Measurements from ENCODE around the gene SCYGR7.

SCYGR7 gene

DNA sequence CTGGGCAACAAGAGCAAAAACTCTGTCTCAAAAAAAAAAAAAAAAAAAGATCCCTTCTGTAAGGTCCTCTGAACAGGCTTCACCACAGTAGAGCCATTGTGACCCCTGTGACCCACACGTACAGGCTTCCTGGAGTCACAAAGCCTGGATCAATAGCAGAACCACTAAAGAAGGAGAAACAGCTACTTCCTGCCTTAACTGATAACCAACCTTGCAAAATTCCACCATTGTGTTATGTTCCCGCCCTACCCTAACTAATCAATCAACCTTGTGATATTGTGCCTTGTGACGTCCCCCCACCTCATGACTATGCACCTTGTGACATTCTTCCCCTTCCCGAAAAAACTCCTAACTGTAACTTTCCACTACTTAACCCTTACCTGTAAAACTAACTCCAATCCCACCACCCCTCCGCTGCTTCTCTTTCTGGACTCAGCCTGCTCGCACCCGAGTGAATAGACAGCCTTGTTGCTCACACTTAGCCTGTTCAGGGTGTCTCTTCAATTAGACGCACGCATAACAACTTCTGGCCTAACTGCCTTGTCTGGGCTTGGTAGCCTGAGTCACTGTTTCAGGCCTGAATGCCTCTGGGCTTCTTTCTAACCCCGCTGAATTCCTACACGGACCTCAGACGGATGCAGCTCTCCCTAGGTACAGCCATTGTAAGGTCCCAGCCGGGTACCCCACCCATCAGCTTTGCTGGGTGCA is 31.4 kb downstream of the SCYGR7 start:
- DNase-seq (ENCODE audit: low read depth, low spot score), result no peak

DNA sequence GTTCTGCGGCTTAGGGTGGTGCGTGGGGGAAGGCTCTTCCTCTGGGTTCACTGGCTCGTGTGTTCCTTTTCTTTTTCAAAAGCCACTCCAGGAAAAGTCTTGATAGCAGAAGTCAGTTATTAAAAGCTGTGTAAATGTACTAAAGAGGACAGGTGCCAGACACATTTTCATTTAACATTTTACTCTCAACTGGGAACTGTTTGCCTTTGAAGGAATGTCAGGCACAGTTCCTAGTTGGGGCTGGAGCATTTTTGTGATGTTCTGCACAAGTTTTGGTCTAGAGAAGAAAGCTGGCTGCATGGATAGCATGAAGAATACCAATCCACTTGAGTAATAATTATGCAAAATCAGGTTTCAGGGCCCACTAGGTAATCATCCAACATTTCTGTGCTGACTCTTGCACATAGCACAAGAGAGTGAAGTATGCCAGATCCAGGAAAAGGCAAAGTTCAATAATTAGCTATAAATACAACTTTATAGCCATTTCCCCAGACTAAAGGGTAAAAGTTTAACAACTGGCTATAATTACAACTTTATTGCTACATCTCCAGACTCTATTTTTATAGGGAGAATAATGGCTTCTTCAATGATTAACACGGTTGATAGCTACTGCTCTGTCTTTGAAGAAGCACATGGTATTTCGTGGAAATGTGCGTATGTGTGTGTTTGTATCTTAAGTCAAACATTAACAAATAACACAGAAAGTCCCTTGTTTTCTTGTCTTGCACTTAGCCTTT is 33.8 kb downstream of the SCYGR7 start:
- no peak for DNase-seq (ENCODE audit: low read depth, low spot score)

DNA sequence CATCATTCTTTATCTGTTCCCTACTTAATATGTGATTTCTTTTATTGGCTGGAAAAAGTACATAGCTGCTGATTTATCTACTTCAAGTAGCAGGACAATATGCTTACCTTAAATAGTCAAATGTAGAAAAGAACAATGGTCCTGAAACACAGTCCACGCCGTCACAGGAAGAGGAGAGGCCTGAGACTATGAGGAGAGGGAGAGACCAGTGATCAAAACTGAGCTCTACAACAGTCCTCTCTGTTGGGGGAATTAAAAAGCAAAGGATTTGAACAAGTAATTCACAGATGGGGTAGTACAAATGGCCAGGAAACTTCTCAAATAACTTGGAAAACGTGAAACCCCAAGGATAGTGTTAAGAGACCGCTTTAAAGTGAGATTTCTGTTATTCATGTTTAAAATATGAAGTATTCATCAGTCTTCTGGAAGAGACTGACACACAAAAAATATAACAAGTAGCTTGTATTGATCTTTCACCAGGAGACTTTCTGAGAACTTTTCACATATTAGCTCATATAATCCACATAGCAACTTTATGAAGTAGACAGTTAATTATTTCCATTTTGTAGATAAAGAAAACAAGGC is 37.7 kb downstream of the SCYGR7 start:
- DNase-seq (ENCODE audit: low read depth, low spot score), result no peak

DNA sequence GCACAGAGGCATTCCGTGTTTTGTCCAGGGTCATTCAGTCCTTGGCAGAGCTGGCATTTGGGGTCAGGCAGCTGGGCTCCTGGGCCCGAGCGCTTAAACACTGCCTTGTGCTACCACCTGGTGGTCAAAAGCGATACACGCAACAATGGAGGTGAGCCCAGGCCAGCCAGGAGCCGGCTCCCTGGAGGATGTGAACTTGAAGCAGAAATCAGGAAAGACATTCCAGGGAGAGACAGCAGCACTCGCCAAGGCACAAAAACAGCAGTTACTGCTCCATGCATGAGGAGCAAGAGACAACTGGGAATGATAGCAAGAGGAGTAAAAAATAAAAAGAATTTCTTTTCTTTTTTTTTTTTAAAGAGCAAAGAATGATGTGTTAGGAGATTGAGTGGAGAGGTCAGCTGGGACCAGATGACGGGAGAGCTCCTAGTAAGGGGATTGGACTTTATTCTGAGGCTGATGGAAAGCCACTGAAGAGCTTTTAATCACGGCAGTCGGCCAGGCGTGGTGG is 38.3 kb downstream of the SCYGR7 start:
- peak; percentile 26 for DNase-seq (ENCODE audit: low read depth, low spot score)

DNA sequence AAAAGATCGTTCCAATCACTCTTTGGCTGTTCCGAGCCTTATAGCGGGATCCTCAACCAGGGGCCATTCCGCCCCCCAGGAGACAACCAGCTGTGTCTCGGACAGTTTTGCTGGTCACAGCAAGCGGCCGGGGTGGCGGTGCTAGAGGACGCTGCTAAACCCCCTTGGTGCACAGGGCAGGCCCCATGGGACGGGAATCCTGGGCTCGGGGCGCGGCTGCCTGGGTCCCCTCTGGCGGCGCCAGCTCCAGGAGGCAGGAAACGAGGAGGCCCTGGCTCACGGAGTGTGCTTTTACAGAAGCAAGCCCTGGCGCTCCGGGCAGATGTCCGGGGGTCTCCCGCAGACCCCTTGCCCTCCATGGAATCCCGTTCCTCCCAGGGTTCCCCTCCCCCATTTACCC is 39.7 kb downstream of the SCYGR7 start:
- DNase-seq (ENCODE audit: low read depth, low spot score), result no peak

DNA sequence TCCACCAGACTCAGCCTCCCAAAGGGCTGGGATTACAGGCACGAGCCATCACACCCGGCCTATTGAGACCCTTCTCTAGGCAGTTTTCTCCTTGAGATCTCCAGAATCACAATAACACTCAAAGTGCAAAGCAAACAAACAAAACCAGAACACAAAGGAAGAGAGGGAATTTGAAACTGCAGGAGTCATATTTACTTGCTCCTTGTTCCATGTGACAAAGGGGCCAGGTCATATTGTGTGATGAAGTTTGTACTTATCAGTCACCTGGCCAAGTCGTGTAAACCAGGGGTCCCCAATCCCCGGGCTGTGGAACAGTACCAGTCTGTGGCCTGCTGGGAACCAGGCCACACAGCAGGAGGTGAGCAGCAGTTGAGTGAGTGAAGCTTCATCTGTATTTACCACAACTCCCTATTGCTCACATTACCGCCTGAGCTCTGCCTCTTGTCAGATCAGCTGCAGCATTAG is 44.1 kb downstream of the SCYGR7 start:
- DNase-seq (ENCODE audit: low read depth, low spot score), result no peak

DNA sequence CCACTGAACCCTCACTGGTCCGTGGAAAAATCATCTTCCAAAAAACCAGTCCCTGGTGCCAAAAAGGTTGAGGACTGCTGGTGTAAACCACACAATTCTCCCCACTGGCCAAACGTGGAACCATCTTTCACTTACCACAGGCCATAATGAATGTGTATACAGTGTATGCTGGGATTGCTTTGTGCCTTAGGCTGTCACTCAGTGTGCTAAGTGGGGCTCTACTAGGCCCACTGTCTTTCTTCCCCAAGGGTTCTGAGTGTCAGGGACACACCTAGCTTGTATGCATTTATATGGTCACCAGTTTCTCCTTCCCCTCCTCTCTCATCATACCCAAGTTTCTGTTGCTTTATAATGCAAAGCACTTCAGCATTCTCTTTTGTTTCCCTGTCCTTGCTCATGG is 44.8 kb downstream of the SCYGR7 start:
- no peak for DNase-seq (ENCODE audit: low read depth, low spot score)

DNA sequence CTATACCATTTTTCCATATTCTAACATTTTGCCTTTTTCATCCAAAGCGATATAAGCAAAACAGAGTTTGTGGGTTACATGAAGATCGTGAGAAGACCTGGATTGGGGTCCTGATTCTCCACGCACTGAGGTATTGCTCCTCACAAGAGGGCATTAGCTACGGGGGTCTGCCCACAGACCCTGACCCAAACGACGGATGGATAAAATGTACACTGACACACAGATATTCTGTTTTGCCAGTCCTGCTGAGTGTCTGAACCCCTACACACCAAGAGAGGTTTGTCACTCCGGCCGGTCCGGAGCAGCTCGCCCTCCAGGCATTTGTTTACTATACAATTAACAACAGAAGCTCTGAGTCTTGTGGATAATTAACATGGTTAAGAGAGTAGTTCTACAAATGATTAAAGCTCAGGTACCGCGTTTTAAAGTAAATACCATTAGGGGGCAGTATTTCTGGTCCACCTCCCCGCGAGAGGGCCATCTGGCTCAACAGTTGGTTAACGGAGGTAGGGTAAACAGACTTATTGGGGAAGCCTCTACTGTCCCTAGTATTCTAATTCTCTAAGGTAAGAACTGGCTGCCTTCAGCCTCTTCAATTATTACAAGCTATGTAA is 46.0 kb downstream of the SCYGR7 start:
- DNase-seq (ENCODE audit: low read depth, low spot score), result no peak

DNA sequence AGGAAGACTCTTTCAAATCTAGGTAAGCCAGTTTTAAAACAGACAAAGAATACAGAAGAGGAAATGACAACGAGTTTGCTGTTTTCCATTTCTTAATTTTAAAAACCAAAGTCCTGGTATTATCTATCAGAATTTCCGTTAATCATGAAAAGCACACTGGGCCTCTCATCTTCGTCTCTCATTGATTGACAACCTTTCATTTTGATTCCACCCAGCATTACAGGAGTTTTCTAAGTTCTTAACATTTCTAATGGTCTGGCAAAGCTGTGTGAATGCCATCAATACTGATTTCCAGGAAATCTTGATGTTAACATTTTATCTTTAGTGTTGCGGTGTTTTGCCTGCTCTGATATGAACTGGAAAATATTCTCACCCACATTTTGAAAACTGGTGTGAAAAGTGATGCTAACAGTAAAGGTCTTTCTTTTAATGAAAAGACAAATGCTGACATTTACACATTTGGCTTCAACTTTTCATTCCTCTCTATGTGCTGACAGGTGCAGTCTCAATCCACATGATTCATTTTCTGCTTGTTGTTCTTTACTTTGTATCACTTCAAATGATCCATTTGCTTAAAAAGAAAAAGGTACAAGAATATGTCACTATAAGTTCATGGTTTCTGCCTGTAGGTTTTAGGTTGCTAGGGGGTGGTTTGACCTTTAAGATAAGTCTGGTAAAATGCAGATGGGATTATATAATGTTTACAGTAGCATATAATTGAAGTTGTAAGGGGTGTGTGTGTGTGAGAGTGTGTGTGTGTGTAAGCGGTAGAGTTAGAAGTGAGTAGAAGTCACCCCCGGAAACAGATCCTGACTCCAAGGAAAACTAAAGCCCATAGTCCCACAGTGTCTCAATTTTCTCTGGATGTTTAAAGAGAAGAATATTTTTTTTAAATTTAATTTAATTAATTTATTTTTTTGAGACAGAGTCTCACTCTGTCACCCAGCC is 47.0 kb downstream of the SCYGR7 start:
- DNase-seq (ENCODE audit: low read depth, low spot score), result no peak
